HG02852 (cell line): Measurements from ENCODE around the gene ATP5PB.

Experiments
- ATAC-seq: cut with Tn5 transposase; IDR thresholded peaks from one replicate; pipeline ENCODE4 v1.9.1; 2021; ENCODE audit warnings: mild to moderate bottlenecking, moderate library complexity; ENCODE audit not compliant: unreplicated experiment

Gene ATP5PB

GRCh38 chr1:111474106-111474505, 24.8 kb downstream of the ATP5PB start:
- no peak for ATAC-seq

DNA sequence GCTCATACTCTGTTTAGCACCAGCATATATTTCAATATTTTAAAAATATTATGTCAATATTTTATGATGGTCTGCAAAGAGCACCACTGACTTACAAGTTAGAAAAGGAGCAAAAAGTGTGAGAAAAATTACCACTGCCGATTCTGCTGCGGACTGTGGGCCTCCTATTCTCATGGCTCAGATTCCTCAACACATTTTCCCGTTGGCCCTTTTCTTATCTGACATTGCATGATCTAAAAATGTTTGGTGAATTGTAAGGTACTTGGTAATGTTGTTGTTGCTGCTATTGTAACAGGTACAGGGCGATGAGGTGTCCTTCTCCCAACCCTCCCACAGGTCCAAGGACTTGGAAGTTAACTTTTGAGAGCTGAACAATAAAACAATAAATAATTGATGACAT, 25.3 kb downstream of the ATP5PB start:
- no peak for ATAC-seq

DNA sequence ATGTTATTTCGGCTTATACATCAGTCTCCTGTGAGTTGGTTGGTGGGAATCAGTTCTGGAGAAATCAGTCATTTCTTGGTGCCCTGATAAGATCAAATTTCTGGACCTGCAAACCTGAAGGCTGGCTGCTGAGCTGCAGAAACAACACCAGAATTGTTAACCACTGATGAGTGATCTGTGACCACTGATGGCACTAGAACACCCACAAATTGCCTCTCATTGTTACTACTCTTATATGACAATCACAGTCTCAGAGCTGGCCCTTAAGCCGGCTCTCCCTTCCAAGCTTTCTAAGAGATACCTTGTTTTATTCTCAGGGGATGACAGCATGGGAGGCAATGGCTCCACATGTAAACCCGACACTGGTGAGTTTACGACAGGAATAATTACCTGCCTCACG, 26.4 kb downstream of the ATP5PB start:
- peak; percentile 40 for ATAC-seq

DNA sequence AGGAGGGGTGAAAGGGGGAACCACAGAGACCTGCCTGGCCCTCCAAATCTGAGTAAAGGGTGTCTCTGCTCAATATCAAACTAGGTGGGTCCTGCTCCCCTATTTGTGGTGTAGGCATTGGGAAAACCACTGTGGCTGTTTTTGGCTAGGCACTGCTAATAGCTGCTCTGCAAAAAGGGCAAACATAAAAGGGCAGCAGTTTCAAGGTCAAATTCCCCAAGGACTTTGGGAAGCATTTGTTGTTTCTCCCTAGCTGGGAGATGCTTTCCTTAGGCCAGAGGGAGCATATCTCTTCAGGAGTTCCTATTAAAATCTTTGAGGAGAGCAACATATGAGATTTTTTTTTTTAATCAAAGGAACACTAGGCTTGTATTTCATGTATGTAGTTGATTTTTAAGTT, 26.9 kb downstream of the ATP5PB start:
- no peak for ATAC-seq

DNA sequence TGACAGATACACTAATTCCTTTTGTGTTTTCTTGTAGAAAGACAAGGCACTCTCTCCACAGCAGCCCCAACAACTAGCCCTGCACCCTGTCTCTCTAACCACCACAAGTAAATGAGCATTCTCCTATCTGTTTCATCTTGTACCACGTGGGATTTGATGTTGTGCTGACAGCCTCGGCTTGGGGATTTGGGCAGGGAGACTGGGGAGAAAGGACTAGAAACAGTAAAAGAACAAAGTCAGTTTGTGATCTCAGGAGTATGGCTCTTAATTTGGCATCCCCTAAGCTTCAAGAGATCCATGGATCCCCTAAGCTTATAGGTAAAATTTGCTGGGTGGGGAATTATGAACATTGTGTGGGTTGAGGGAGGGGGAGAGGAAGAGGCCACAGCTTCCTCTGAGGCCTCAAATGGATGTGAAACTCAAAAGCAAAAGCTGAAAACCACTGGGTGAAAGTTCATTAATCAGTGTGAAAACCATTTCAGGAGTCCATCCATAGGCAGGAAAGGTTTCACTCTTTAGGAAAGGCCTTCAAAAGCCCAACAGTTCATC, 27.6 kb downstream of the ATP5PB start:
- ATAC-seq = peak; percentile 78

GRCh38 chr1:111480674-111481073, 31.4 kb downstream of the ATP5PB start:
- no peak for ATAC-seq

- ATAC-seq = no peak
These were observed 32.3 kb downstream of the ATP5PB start for GRCh38 chr1:111481387-111482221.

- ATAC-seq = no peak
These were observed 33.9 kb downstream of the ATP5PB start for GRCh38 chr1:111483166-111483565.

GRCh38 chr1:111483876-111484275, 34.6 kb downstream of the ATP5PB start:
- ATAC-seq = no peak

DNA sequence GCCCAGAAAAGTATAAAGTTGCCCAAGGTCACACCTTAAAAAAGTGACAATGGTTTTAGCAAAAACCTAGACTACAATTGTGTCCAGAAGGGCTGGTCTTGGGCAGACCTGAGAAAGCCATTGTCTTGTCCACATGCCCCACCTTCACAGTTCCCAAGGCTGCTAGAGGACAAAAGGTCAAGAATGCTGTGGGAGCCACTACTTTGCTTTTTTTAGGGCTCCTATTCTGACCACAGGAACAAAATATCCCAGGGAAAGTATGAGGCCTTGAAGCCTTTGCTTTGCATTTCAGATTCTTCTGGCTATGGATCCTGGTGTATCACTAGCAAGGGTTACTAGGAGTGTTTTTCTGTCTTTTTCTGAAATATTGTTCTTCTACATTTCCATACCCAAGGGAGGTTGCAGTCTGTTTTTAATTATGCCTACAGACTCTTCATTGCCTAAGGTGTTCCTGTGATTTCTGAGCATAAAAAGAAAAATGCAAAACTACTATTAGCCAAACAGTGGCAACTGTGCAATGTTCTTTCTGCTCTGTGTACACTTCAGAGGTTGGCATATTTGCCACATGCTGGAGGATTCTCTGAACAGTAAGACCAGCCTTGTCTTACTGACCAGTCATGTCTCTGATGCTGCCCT, 35.2 kb downstream of the ATP5PB start:
- ATAC-seq = no peak

GRCh38 chr1:111486431-111486830, 37.2 kb downstream of the ATP5PB start:
- no peak for ATAC-seq

- no peak for ATAC-seq
These were observed 37.9 kb downstream of the ATP5PB start for GRCh38 chr1:111487133-111487532.

GRCh38 chr1:111488669-111489068, 39.4 kb downstream of the ATP5PB start:
- no peak for ATAC-seq

GRCh38 chr1:111489604-111490003, 40.3 kb downstream of the ATP5PB start:
- ATAC-seq = no peak

- ATAC-seq = no peak
These were observed 41.0 kb downstream of the ATP5PB start for GRCh38 chr1:111490220-111490619.

GRCh38 chr1:111491070-111491469, 41.8 kb downstream of the ATP5PB start:
- no peak for ATAC-seq

DNA sequence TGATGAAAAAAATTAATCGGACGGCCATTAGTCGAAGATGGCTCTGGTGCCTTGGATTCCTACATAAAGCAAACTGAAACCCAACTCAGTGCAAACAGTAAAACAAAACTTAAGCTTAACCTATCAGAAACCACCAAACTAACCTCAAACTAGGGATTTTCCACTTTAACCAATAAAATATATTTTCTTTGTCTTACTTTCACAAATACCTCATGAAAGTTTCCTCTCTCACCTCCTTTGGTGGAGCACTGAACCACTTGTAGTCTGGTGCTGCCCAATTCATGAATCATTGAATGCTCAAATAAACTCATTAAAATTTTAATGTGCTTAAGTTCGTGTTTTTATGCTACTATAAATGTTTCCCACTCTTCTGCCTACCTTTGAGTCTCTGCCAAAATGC, 47.1 kb downstream of the ATP5PB start:
- no peak for ATAC-seq

GRCh38 chr1:111497592-111497991, 48.3 kb downstream of the ATP5PB start:
- no peak for ATAC-seq

GRCh38 chr1:111499026-111499785, 49.9 kb downstream of the ATP5PB start:
- ATAC-seq = no peak

DNA sequence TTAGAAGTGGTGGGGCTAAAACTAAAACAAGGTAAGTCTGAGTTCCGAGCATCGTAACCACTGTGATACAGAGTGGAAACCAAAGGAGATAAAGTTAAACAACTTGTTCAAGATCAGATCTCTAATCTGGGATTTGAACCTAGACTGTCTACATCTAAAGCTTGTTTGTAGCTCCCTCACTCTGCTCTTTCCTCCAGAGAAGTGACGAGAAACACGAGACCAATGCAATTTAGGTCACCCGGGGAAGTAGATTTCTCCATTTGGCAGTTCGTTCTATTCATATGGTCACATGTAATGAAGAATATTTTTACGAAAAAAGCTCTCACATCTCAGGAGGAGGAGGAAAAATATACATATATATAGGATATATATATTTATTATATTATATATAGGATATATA, 52.4 kb downstream of the ATP5PB start:
- no peak for ATAC-seq

DNA sequence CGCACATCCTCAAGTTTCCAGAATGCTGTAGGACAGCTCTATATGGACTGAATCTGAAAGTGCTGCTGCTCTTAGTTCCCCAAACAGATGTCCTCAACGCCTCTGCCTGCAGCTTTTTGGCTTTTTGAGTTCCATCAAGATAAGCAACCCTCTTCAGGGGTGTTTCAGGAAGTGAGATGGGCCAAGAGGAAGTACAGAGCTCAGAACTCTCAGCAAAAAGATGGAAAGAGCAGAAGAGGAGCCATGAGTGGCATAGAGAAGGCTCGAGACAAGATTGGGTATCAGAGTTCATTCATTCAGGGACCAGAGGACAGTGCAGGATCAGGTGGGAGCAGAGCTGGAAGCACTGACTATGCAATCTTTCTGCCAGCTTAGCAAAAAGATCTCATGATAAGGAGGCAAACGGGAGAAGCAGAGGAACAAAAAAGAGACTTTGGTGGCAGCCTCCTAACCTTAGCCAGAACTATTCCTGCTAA, 54.4 kb downstream of the ATP5PB start, which contains the start of the genes ADORA3 and TMIGD3:
TSS of gene ADORA3 (minus strand) at position 49 of the 476 bp plus-strand sequence. CDS start 279 bp downstream, outside the sequence.
TSS of gene TMIGD3 (minus strand) at position 49 of the 476 bp plus-strand sequence. CDS start 279 bp downstream, outside the sequence.
- ATAC-seq = peak; percentile 35
